Vagina (tissue), 2 donors: ENCODE data around the gene DNAJC22.

Source experiments
- CTCF ChIP-seq, 3 experiments: fragments of 450-650 bp in 2 of 3; fragments of 200-600 bp in 1 of 3; sonication (generic) in 1 of 3; IDR thresholded peaks; one replicate each; pipeline ENCODE4 v1.5.1; 2017 to 2019; ENCODE audit warnings: antibody characterized with exemption in 3 of 3, mild to moderate bottlenecking in 2 of 3, moderate library complexity in 2 of 3
- POLR2A ChIP-seq, 2 donors: fragments of 450-650 bp; IDR thresholded peaks; one replicate each; pipeline ENCODE4 v1.6.1; 2017; ENCODE audit warnings: antibody characterized with exemption in 2 of 2, mild to moderate bottlenecking in 2 of 2, moderate library complexity in 2 of 2

DNA sequence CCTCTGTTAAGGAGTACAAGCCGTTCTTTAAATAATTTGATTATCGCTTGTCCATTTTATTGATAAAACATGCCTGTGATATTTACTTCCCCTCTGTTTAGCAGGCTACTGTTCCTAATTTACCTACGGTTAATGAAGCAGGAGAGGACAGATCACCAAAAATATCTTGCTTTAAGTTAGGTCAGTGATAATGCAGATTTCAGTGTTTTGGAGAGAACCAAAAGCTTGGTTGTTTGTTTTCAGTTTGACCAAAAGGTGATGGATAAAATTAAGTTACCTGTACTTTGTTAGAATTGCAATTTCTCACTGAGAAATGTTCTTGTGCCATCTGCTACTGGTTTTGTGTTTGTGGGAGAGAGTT is 21.5 kb downstream of the DNAJC22 start:
- TF ChIP-seq CTCF (IDR thresholded peaks at IDR 0.05) = no peak
- TF ChIP-seq POLR2A (IDR thresholded peaks at IDR 0.05) = no peak
